Fibroblast of skin of left quadriceps (primary cell): ENCODE measurements around the gene ZNF554.
A peak's percentile ranks its signal among the peaks of the same experiment; 100 is the strongest.

Experiments
- DNase-seq, 2 experiments: peaks; one replicate each; pipeline ENCODE4 v3.0.0-alpha.2; 2013; ENCODE audit warnings: low read depth in 2 of 2

The ZNF554 gene

GRCh38 chr19:2827840-2828489 lies 8.3 kb downstream of the ZNF554 start:
- DNase-seq, result no peak

- no peak for DNase-seq
Observed at GRCh38 chr19:2834294-2834871, 14.7 kb downstream of the ZNF554 start.

- DNase-seq, result no peak
Observed at GRCh38 chr19:2837430-2837829, 17.8 kb downstream of the ZNF554 start.

DNA sequence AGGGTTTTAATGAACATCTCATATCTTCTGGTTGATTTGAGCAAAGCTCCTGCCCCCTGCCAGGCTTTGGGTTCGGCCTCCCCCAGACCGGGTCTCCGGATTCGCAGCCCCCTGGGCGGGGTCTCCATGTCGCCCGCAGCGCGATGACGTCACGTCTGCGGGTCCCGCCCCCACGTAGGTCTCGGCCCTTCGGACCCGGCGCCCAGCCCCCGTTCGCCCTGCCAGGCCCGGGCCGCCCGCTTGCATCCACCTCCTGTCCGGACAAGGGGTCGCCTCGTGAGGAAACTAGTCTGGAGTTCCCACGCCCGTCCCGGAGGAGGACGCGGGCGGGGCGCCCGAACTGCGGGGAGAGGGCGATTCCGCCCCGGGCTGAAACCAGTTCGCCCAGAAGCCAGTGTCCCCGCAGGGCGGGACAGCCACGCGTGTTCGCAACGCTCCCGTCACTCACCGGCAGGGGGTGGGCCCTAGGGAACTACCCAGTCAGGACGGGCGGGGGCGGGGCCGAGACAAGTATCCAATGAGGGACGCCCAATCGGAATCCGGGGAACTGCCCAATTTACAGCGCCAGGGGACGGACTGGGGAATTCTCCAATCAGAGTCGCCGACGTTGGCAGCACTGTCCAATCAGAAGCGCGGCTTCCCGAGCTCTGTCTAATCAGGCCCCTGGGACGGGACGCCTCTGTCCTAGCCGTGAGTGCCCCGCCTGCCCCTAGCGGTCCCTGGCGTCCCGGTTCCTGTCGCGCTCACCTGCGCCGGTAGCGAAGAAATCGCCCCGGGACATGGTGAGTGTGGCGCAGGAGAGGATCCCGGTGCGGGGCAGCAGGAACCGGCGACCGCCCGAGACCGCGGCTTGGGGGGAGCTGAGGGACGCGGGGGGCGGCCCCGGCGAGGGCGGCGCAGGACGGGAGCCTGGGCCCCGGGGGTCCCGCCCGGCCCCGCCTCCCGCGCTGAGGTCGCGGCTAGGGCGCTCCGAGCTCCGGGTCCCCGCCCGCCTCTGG lies 21.4 kb downstream of the ZNF554 start, which contains the start of gene ZNF555:
ZNF555 (plus strand) TSS at position 682 of the 998 bp plus-strand sequence; CDS start at position 780, 98 bp downstream.
- DNase-seq, result peak; percentile 98

DNA sequence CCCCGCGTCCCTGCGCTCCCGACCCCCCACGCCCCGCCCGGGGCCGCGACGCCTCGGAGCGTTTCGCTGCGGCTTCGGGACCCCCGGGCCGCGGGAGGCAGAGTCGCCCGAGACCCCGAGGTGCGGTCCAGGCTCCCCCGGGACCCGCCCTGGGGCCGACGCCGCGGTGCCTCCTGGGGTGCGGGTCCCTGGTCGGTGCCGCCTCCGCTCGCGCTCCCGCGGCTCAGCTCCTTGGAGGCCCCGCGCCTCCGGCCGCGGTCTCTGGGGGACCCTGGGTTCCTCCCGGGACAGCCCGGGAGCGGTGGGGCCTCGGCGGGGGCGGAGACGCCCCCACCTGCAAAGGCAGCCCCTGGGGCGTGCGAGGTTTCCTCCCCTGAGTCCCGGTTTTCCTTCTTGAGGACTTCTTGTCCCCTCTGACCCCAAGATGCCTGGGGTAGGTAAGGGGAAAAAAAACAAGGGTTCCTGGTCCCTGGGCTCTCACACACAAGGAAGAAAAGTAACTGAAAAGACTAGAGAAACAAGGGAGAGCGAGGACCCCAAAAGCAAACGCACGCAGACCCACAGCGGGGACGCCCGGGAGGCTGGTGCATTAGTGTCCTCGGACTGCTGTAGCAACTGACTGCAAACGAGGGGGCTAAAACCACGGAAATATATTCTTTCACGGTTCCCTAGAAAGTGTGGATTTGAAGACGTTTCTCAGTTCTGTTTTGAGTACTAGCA lies 22.3 kb downstream of the ZNF554 start:
- no peak for DNase-seq

- DNase-seq, result no peak
Observed at GRCh38 chr19:2845107-2845506, 25.4 kb downstream of the ZNF554 start.

GRCh38 chr19:2846180-2846894 lies 26.7 kb downstream of the ZNF554 start:
- no peak for DNase-seq

- DNase-seq, result no peak
Observed at GRCh38 chr19:2847507-2847906, 27.8 kb downstream of the ZNF554 start.

GRCh38 chr19:2848616-2849015 lies 28.9 kb downstream of the ZNF554 start:
- peak in 1 of 2 experiments; percentile 18 for DNase-seq

GRCh38 chr19:2850256-2850925 lies 30.7 kb downstream of the ZNF554 start:
- DNase-seq, result no peak

DNA sequence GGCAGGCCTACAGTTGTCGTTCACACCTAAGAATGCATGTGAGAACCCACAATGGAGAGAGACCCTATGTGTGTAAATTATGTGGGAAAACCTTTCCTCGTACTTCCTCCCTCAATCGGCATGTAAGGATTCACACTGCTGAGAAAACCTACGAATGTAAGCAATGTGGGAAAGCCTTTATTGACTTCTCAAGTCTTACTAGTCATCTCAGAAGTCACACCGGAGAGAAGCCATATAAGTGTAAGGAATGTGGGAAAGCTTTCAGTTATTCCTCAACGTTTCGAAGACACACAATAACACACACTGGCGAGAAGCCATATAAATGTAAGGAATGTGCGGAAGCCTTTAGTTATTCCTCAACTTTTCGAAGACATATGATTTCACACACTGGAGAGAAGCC lies 32.9 kb downstream of the ZNF554 start:
- DNase-seq, result no peak

DNA sequence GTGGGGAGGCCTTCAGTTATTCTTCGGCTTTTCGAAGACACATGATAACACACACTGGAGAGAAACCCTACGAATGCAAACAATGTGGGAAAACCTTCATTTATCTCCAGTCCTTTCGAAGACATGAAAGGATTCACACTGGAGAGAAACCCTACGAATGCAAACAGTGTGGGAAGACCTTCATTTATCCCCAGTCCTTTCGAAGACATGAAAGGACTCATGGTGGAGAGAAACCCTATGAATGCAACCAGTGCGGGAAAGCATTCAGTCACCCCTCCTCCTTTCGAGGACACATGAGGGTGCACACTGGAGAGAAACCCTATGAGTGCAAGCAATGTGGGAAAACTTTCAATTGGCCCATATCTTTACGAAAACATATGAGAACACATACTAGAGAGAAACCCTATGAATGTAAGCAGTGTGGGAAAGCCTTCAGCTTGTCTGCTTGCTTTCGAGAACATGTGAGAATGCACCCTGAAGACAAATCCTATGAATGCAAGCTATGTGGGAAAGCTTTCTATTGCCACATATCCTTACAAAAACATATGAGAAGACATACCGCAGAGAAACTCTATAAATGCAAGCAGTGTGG lies 33.4 kb downstream of the ZNF554 start:
- DNase-seq, result no peak

- DNase-seq, result no peak
Observed at GRCh38 chr19:2854849-2855248, 35.2 kb downstream of the ZNF554 start.

GRCh38 chr19:2856457-2857050 lies 36.9 kb downstream of the ZNF554 start:
- DNase-seq, result no peak

GRCh38 chr19:2858864-2859263 lies 39.2 kb downstream of the ZNF554 start:
- DNase-seq, result no peak

DNA sequence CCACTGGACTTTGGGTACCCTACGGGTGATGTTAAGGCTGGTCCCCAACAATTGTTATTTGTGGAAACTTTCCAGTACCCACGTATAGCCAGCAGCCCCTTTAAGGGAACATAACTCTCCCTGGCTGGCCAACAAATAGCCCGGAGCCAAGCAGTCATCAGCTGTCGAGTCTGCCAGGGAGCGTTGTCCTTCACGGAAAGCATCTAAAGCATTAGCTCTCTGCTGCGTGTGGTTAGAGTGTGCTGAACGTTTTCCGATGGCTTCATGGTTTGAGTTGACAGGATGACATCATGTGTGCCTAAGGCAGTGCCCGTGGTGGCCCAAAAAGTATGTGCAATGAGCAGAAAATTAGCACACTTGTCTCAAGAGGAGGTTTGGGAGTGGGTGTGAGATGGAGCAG lies 44.1 kb downstream of the ZNF554 start:
- DNase-seq, result no peak

GRCh38 chr19:2865334-2866100 lies 45.8 kb downstream of the ZNF554 start:
- DNase-seq, result no peak

- no peak for DNase-seq
Observed at GRCh38 chr19:2866495-2867024, 46.9 kb downstream of the ZNF554 start.
